Activated CD4-positive, alpha-beta T cell treated with anti-CD3 and anti-CD28 coated beads for 48 hours (primary cell): ENCODE results near the gene SCYGR6.
A peak's percentile ranks its signal among the peaks of the same experiment; 100 is the strongest.
"Not testable (repeated sequence)": the region's sequence is repeated elsewhere in the genome, so short reads cannot be mapped to it uniquely, and the experiment has no call there.

Experiments used
- DNase-seq: peaks from one replicate; pipeline ENCODE4 v3.0.0-alpha.2; 2020

SCYGR6 gene, protein sequence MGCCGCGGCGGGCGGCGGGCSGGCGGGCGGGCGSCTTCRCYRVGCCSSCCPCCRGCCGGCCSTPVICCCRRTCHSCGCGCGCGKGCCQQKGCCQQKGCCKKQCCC

DNA sequence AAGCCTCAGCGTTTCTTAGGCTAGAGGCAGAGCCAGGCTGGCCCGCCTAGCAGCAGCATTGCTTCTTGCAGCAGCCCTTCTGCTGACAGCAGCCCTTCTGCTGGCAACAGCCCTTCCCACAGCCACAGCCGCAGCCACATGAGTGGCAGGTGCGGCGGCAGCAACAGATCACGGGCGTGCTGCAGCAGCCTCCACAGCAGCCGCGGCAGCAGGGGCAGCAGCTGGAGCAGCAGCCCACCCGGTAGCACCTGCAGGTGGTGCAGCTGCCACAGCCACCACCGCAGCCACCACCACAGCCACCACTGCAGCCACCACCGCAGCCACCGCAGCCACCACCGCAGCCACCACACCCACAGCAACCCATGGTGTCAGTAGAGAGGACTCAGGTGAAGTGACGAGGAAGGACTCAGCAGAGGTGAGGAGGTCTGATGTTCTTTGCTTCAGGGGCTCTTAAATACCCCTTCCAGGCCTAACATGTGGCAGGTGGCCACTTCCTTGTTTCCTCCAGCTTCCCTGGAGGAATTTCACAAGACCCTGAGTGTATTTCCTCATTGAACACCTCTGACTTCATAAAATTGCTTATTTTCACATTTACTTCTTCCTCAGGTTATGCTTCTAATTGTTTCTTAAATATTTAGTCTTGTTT, at the start of gene SCYGR6:
Gene SCYGR6 (minus strand): TSS at position 364 of the 646 bp plus-strand sequence. CDS start 0 bp downstream, at position 364.
- no peak for DNase-seq

DNA sequence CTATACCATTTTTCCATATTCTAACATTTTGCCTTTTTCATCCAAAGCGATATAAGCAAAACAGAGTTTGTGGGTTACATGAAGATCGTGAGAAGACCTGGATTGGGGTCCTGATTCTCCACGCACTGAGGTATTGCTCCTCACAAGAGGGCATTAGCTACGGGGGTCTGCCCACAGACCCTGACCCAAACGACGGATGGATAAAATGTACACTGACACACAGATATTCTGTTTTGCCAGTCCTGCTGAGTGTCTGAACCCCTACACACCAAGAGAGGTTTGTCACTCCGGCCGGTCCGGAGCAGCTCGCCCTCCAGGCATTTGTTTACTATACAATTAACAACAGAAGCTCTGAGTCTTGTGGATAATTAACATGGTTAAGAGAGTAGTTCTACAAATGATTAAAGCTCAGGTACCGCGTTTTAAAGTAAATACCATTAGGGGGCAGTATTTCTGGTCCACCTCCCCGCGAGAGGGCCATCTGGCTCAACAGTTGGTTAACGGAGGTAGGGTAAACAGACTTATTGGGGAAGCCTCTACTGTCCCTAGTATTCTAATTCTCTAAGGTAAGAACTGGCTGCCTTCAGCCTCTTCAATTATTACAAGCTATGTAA, 49.6 kb upstream of the SCYGR6 start:
- peak; percentile 20 for DNase-seq

DNA sequence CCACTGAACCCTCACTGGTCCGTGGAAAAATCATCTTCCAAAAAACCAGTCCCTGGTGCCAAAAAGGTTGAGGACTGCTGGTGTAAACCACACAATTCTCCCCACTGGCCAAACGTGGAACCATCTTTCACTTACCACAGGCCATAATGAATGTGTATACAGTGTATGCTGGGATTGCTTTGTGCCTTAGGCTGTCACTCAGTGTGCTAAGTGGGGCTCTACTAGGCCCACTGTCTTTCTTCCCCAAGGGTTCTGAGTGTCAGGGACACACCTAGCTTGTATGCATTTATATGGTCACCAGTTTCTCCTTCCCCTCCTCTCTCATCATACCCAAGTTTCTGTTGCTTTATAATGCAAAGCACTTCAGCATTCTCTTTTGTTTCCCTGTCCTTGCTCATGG, 48.4 kb upstream of the SCYGR6 start:
- no peak for DNase-seq

DNA sequence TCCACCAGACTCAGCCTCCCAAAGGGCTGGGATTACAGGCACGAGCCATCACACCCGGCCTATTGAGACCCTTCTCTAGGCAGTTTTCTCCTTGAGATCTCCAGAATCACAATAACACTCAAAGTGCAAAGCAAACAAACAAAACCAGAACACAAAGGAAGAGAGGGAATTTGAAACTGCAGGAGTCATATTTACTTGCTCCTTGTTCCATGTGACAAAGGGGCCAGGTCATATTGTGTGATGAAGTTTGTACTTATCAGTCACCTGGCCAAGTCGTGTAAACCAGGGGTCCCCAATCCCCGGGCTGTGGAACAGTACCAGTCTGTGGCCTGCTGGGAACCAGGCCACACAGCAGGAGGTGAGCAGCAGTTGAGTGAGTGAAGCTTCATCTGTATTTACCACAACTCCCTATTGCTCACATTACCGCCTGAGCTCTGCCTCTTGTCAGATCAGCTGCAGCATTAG, 47.7 kb upstream of the SCYGR6 start:
- no peak for DNase-seq

DNA sequence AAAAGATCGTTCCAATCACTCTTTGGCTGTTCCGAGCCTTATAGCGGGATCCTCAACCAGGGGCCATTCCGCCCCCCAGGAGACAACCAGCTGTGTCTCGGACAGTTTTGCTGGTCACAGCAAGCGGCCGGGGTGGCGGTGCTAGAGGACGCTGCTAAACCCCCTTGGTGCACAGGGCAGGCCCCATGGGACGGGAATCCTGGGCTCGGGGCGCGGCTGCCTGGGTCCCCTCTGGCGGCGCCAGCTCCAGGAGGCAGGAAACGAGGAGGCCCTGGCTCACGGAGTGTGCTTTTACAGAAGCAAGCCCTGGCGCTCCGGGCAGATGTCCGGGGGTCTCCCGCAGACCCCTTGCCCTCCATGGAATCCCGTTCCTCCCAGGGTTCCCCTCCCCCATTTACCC, 43.3 kb upstream of the SCYGR6 start:
- no peak for DNase-seq

DNA sequence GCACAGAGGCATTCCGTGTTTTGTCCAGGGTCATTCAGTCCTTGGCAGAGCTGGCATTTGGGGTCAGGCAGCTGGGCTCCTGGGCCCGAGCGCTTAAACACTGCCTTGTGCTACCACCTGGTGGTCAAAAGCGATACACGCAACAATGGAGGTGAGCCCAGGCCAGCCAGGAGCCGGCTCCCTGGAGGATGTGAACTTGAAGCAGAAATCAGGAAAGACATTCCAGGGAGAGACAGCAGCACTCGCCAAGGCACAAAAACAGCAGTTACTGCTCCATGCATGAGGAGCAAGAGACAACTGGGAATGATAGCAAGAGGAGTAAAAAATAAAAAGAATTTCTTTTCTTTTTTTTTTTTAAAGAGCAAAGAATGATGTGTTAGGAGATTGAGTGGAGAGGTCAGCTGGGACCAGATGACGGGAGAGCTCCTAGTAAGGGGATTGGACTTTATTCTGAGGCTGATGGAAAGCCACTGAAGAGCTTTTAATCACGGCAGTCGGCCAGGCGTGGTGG, 41.9 kb upstream of the SCYGR6 start:
- peak; percentile 77 for DNase-seq

DNA sequence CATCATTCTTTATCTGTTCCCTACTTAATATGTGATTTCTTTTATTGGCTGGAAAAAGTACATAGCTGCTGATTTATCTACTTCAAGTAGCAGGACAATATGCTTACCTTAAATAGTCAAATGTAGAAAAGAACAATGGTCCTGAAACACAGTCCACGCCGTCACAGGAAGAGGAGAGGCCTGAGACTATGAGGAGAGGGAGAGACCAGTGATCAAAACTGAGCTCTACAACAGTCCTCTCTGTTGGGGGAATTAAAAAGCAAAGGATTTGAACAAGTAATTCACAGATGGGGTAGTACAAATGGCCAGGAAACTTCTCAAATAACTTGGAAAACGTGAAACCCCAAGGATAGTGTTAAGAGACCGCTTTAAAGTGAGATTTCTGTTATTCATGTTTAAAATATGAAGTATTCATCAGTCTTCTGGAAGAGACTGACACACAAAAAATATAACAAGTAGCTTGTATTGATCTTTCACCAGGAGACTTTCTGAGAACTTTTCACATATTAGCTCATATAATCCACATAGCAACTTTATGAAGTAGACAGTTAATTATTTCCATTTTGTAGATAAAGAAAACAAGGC, 41.3 kb upstream of the SCYGR6 start:
- no peak for DNase-seq

DNA sequence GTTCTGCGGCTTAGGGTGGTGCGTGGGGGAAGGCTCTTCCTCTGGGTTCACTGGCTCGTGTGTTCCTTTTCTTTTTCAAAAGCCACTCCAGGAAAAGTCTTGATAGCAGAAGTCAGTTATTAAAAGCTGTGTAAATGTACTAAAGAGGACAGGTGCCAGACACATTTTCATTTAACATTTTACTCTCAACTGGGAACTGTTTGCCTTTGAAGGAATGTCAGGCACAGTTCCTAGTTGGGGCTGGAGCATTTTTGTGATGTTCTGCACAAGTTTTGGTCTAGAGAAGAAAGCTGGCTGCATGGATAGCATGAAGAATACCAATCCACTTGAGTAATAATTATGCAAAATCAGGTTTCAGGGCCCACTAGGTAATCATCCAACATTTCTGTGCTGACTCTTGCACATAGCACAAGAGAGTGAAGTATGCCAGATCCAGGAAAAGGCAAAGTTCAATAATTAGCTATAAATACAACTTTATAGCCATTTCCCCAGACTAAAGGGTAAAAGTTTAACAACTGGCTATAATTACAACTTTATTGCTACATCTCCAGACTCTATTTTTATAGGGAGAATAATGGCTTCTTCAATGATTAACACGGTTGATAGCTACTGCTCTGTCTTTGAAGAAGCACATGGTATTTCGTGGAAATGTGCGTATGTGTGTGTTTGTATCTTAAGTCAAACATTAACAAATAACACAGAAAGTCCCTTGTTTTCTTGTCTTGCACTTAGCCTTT, 37.4 kb upstream of the SCYGR6 start:
- no peak for DNase-seq

DNA sequence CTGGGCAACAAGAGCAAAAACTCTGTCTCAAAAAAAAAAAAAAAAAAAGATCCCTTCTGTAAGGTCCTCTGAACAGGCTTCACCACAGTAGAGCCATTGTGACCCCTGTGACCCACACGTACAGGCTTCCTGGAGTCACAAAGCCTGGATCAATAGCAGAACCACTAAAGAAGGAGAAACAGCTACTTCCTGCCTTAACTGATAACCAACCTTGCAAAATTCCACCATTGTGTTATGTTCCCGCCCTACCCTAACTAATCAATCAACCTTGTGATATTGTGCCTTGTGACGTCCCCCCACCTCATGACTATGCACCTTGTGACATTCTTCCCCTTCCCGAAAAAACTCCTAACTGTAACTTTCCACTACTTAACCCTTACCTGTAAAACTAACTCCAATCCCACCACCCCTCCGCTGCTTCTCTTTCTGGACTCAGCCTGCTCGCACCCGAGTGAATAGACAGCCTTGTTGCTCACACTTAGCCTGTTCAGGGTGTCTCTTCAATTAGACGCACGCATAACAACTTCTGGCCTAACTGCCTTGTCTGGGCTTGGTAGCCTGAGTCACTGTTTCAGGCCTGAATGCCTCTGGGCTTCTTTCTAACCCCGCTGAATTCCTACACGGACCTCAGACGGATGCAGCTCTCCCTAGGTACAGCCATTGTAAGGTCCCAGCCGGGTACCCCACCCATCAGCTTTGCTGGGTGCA, 35.0 kb upstream of the SCYGR6 start:
- no peak for DNase-seq

DNA sequence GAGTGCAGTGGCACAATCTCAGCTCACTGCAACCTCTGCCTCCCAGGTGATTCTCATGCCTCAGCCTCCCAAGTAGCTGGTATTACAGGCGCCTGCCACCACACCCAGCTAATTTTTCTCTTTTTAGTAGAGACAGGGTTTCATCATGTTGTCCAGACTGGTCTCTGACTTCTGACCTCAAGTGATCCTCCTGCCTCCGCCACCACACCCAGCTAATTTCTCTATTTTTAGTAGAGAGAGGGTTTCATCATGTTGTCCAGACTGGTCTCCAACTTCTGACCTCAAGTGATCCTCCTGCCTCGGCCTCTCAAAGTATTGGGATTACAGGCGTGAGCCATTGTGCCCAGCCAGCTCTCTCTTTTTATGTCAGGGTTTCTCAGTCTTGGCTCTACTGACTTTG, 31.7 kb upstream of the SCYGR6 start:
- DNase-seq, result not testable (repeated sequence)

DNA sequence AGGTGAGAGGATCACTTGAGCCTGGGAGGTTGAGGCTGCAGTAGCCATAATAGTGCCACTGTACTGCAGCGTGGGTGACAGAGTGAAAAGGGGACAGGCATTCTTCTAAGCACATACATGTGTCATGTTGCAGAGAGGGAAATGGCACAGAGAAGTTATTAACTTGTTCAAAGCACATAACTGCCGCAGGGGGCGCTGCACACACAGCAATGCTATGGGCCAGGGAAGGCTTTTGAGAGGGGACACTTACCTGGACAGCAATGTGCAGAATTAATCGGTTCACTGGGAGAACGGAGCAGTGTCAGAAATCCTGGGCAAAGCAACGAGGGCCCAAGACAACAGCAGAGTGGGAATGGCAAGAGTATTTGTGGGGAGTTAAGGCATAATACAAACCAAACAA, 23.5 kb upstream of the SCYGR6 start:
- peak; percentile 13 for DNase-seq

DNA sequence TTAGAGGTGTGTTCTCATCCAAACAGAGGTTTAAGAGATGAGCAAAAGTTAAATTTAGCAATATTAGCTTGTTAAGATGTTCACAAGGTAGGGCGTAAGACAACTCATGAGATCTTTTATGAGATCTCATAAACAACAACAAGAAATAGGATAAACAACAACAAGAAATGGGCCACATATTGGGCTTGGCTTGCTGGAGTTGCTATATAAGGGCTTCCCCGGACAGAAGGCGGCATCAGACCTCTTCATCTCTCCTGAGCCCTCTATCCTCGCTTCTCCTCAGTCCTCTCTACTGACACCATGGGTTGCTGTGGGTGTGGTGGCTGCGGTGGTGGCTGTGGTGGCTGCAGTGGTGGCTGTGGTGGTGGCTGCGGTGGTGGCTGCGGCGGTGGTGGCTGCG, 21.0 kb upstream of the SCYGR6 start, which contains the start of gene SCYGR8:
Gene SCYGR8 (plus strand): TSS at position 301 of the 400 bp plus-strand sequence. CDS start 0 bp downstream, at position 301.
- no peak for DNase-seq

DNA sequence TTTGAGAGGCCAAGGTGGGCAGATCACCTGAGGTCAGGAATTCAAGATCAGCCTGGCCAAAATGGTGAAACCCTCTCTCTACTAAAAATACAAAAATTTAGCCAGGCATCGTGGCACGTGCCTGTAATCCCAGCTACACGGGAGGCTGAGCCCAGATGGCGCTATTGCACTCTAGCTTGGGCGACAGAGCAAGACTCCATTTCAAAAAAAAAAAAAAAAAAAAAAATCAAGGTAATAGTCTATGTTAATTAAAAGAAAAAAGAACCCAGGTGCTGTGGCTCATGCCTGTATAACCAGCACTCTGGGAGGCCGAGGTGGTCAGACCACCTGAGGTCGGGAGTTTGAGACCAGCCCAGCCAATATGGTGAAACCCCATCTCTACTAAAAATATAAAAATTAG, 16.1 kb upstream of the SCYGR6 start:
- peak; percentile 35 for DNase-seq

DNA sequence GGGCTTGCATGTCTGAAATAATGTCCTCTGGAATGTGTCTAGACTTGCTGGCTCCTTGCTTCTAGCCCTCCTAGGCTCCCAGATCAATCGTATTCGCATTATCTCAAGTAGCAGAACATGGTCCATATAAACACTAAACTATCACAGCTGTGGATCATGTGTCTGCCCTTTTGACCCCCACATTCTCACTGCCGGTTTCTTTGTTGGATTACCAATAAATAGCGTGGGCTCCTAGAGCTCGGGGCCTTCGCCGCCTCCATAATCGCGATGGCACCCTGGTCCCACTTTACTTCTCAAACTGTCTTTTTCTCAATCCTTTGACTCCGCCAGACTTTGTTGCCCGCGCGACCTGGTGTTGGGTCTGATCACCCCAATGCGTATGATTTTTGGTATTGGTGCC, 14.8 kb upstream of the SCYGR6 start:
- DNase-seq, result no peak

DNA sequence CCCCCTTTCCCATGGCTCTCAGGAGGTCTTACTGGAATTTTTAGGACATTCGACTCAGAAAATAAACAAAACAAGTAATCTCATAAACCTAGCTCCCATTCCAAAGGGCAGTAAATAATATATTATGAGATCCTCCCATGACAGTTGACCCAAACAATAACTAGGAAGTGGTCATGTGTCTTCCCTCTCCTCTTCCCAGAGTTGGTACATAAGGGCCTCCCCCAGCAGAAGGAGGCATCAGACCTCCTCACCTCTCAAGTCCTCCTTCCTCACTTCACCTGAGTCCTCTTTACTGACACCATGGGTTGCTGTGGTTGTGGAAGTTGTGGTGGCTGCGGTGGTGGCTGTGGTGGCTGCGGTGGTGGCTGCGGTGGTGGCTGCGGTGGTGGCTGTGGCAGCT, 3.5 kb upstream of the SCYGR6 start, which contains the start of gene SCYGR7:
Gene SCYGR7 (plus strand): TSS at position 301 of the 400 bp plus-strand sequence. CDS start 0 bp downstream, at position 301.
- no peak for DNase-seq

DNA sequence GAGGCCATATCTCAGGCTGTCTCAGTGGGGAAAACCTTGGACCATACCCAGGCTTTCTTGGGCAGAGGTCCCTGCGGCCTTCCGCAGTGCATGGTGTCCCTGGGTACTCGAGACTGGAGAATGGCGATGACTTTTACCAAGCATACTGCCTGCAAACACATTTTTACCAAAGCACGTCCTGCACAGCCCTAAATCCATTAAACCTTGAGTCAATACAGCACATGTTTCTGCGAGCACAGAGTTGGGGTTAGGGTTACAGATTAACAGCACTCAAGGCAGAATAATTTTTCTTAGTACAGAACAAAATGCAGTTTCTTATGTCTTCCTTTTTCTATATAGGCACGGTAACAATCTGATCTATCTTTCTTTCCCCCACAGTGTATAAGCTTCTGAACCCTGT, 1.7 kb downstream of the SCYGR6 start:
- DNase-seq, result not testable (repeated sequence)

DNA sequence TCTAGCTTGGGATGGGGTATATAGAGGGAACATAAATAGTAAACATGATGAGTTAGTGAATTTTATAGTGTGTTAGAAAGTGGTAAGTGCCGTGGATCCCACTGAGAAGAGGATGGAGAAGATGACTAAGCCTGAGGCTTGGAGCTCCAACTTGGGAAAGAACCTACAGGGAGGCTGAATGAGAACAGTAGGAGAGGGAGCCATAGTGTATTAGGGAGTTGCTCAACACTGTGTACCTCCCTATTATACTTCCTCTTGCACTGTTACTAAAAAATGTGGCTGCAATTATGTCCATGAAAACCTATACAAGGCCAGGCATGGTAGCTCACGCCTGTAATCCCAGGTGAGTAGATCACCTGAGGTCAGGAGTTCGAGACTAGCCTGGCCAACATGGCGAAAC, 3.9 kb downstream of the SCYGR6 start:
- DNase-seq, result no peak

DNA sequence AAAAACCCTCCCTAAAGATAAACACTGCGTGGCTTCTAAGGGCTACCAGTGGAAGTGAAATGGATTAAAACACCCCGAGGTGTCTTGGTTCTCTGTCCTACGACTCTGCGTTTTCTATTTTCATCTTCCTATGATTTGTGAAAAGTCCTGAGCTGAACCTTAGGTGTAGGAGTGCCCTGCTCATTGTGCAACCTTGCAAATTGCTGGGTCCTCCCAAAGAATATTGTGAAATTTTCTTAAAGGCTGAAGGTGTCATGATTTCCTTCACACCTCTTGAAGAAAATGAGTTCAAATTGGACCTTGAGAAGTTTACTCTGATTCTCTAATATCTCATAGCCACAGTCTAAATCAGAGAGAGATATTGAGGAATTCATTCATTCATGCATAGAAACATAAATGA, 4.9 kb downstream of the SCYGR6 start:
- no peak for DNase-seq

DNA sequence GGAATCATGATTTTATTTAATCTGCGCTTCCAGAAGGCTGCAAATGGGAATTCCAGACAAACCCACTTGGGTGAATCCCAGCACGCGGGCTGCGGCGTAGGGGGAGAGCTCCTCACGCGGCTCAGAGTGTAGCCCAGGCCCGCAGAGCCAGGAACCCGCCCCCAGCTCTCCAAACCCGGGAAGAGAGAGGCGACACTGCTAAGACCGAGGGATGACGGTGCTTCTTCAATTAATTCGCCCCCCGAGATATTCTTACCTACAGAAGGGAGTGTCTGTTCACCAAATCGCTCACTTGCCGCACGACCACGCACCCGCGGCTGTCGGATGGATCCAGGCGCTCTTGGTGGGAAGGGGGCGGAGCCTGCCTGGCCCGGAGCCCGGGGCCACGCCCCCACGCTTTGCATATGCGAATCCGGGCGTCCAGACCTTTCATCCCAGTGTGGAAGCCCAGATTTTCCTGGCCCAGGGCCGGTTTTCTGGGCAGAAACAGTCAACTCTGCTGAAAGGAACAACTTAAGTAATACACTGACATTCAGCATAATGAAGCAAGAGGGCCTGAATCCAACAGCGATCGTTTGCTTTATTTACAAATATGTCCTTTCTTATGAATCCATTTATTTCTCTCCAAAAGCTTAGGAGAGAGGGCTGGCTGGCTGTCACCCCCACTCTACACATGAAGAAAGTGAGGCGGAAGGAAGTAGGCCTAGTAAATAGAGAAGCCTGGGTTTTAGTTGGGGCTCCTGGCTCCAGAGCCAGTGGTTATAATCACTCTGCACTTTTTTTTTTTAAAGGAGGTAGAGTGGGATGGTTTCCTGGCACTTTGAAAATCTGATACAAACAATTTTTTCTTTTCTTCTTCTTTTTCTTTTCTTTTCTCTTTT, 6.6 kb downstream of the SCYGR6 start, which contains the start of gene SLC19A3:
Gene SLC19A3 (minus strand): TSS at position 342 of the 881 bp plus-strand sequence. CDS start 15,710 bp downstream, outside the sequence.
- peak; percentile 23 for DNase-seq

DNA sequence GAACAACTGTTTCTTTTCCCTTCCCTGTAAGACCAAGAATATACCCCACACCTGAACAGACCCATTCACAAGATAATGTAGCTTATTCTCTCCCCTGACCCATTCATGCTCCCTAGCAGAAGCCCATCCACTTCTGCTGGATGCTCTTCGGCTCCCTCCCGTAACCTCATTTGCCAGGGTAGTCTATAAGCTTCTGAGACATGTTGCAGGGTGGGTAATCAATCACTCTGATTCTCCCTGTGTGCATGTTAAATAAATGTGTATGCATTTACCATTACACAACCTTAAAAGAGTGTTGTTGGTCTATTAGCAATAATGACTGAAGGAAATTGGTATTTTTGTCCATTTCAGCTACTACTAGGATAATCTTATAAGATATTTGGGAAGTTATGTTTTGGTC, 8.1 kb downstream of the SCYGR6 start:
- no peak for DNase-seq

DNA sequence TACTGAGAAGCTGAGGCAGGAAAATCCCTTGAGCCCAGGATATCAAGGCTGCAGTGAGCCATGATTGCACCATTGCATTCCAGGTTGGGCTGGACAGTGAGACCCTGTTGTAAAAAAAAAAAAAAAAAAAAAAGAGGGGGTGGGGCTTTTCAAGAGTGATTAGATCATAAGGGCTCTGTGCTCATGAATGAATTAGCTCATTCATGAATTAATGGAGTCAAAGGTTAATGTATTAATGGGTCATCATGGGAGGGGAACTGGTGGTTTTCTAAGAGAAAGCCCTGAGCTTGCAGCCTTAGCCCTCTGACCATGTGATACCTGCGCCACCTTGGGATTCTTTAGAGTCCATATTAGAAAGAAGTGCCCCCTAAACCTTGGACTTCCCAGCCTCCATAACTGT, 11.3 kb downstream of the SCYGR6 start:
- DNase-seq, result no peak
